ENCODE data around the gene MATCAP1. TPM values are rescaled to one million over a fixed set of nuclear protein-coding genes. Genes with fewer than 3 reads are reported as not detected.
A peak's percentile ranks its signal among the peaks of the same experiment; 100 is the strongest.

The MATCAP1 gene
- polyA plus RNA-seq, 2 of the 4 experiments (the other 2 are of a cell fraction): 7.5 to 20.8 TPM

DNA sequence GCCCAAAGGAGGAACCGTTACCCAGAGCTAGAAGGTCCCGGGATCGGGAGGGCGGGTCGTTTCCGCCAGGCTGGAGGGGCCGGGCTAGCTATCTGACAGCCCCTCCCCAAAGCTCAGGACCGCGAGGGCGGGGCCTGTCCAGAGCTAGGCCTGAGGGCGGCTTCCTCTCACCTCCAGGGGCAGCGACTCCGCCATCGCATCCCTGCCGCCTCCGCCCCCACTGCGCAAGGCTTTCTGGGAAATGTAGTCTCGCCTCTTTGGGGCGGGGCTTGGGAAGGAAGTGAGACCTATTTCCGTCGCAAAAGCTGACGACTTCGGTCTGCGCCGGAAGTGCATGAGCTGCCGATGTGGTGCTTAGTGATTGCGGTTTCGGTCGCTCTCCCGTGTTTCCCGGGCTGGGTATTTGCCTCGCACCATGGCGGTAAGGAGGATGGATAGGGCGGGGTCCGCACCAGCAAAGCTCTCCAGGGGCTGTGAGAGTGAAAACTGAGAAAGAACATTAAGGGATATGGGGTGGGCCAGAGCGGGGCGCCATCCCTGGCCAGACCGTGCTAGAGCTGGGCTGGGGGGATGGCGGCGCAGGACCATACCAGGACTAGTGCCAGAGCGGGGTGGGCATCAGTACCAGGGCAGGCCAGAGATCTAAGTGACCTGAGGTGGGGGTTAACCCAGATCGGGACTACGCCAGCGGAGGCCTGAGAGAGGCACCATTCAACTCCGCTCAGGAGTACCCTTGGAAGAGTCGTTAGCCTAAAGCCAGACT, 43.2 kb upstream of the MATCAP1 start, which contains the start of gene TMEM208 (continued):
- TF ChIP-seq ZNF302 (CRISPR knock-in tag; IDR thresholded peaks at IDR 0.05) (no peak), ZC3H11A (IDR thresholded peaks at IDR 0.05) (no peak), RARB (CRISPR knock-in tag; IDR thresholded peaks at IDR 0.05) (no peak)

DNA sequence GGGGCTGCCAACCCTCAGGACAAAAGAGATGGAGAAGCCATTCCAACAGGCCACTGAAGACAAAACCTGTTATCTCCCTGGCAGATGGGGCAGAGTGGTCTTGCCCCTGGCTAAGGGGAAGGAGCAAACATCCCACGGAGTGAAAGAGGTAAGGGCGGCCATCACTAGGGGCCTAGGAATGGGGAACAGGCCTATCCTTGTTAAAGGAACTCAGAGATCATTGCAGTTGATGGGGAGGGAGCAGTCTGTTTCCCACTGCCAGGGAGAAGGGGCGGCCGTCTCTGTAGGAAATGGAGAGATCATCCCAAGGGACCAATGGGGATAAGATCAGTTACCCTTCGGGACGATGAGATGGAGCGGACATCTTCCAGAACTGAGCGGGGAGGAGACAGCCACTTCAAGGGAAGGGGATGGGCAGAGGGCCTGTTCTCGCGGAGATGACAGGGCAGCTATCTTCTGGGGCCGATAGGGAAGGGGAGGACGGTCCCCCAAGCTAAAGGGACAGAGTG, 42.6 kb upstream of the MATCAP1 start:
- 36% methylated on average over 12 of the region's 12 CpGs for WGBS (ENCODE audit: missing lambda C conversion rate)
- Histone ChIP-seq H3K4me1 (peaks cover 13% of the 10 kb centered on the region), H3K4me3 (peak overlapping the region; percentile 83), H3K9me3 (no peaks in the 10 kb centered on the region), H3K27ac (peak overlapping the region; percentile 89 to 95), H3K4me2 (peak overlapping the region; percentile 94)
- TF ChIP-seq E2F6 (IDR thresholded peaks at IDR 0.05; ENCODE audit: borderline replicate concordance, low read depth): no peak
- TF ChIP-seq POLR2A (IDR thresholded peaks at IDR 0.05; ENCODE audit: low read length): peak; percentile 55
- ATAC-seq (peak; percentile 45 to 62; a peak in 5 of 6 replicates), DNase-seq (ENCODE audit: low read depth in 1 of 2, low spot score in 1 of 2) (no peak), FAIRE-seq (no peak)
- ChIA-PET POLR2A (interaction anchor here (0.7 to 3.1 kb wide), 15 partner anchors 10 to 51 kb away, joined by 3 to 30 read pairs (median 5); partner anchors contain the start of genes E2F4, FHOD1 and SLC9A5), CTCF (interaction anchor here (1.1 to 14.1 kb wide), 11 partner anchors 10 to 42 kb away, joined by 3 to 138 read pairs (median 5); partner anchors contain the start of genes FHOD1 and SLC9A5)

GRCh38 chr16:67223992-67224391, 40.2 kb upstream of the MATCAP1 start:
- Histone ChIP-seq H3K27ac (no peak overlapping the region), H3K4me3 (no peak overlapping the region), H3K4me2 (no peak overlapping the region), H3K4me1 (peaks cover 13% of the 10 kb centered on the region), H3K9me3 (no peaks in the 10 kb centered on the region)
- DNase-seq (ENCODE audit: low read depth in 1 of 2, low spot score in 1 of 2) (no peak), FAIRE-seq (no peak), ATAC-seq (no peak)
- TF ChIP-seq ESRRA (IDR thresholded peaks at IDR 0.05; ENCODE audit: borderline replicate concordance, low read length): no peak
- no peak for TF ChIP-seq CTCF (IDR thresholded peaks at IDR 0.05)
- TF ChIP-seq CHD2 (IDR thresholded peaks at IDR 0.05; ENCODE audit: low read length, partially characterized antibody): no peak
- TF ChIP-seq RARB (CRISPR knock-in tag; IDR thresholded peaks at IDR 0.05): no peak
- TF ChIP-seq KDM1A (IDR thresholded peaks at IDR 0.05; ENCODE audit: low read depth): no peak
- TF ChIP-seq E2F6 (IDR thresholded peaks at IDR 0.05; ENCODE audit: borderline replicate concordance, low read depth): no peak
- TF ChIP-seq HDAC2 (IDR thresholded peaks at IDR 0.05): no peak
- TF ChIP-seq, protein P1, sequence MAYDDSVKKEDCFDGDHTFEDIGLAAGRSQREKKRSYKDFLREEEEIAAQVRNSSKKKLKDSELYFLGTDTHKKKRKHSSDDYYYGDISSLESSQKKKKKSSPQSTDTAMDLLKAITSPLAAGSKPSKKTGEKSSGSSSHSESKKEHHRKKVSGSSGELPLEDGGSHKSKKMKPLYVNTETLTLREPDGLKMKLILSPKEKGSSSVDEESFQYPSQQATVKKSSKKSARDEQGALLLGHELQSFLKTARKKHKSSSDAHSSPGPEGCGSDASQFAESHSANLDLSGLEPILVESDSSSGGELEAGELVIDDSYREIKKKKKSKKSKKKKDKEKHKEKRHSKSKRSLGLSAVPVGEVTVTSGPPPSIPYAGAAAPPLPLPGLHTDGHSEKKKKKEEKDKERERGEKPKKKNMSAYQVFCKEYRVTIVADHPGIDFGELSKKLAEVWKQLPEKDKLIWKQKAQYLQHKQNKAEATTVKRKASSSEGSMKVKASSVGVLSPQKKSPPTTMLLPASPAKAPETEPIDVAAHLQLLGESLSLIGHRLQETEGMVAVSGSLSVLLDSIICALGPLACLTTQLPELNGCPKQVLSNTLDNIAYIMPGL (CRISPR knock-in tag; IDR thresholded peaks at IDR 0.05; ENCODE audit: borderline replicate concordance): no peak
- no peak for TF ChIP-seq RCOR1 (IDR thresholded peaks at IDR 0.05; ENCODE audit: low read depth, low read length)
- TF ChIP-seq FOSB (CRISPR knock-in tag; IDR thresholded peaks at IDR 0.05): no peak
- TF ChIP-seq HES2 (IDR thresholded peaks at IDR 0.05): no peak
- TF ChIP-seq, protein P2, sequence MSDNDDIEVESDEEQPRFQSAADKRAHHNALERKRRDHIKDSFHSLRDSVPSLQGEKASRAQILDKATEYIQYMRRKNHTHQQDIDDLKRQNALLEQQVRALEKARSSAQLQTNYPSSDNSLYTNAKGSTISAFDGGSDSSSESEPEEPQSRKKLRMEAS (IDR thresholded peaks at IDR 0.05): no peak
- TF ChIP-seq RNF2 (IDR thresholded peaks at IDR 0.05; ENCODE audit: borderline replicate concordance, low read depth): no peak
- no peak for TF ChIP-seq POLR2A (IDR thresholded peaks at IDR 0.05; ENCODE audit: low read length)
- no peak for TF ChIP-seq HOXB5 (CRISPR knock-in tag; IDR thresholded peaks at IDR 0.05)
- TF ChIP-seq FOXS1 (CRISPR knock-in tag; IDR thresholded peaks at IDR 0.05): no peak
- no peak for TF ChIP-seq KDM5A (IDR thresholded peaks at IDR 0.05)
- 60% methylated on average over 3 of the region's 3 CpGs for WGBS (ENCODE audit: missing lambda C conversion rate)
- ChIA-PET CTCF (interaction anchor here (1.0 to 3.4 kb wide), 4 partner anchors 22 to 290 kb away, joined by 3 to 13 read pairs (median 4); no protein-coding TSS in a partner anchor), POLR2A (no interaction called here)
